Endothelial cell of umbilical vein (primary cell): ENCODE data around the gene FRMD4A. TPM values are rescaled to one million over a fixed set of nuclear protein-coding genes. Genes with fewer than 3 reads are reported as not detected.
"Not testable (repeated sequence)": the region's sequence is repeated elsewhere in the genome, so short reads cannot be mapped to it uniquely, and the experiment has no call there.

Experiments
- BruUV-seq: library from RNA; stranded (reverse); fragments of 400-500 nt; replicated peaks from 2 replicates; lab custom pipeline; 2021; lab: Mats Ljungman, UMichigan
- CTCF ChIA-PET: fragments of 300-600, 350-600 bp; sonication (Branson Sonifier 250); formaldehyde crosslinking; loops from one replicate; lab custom pipeline; 2021; ENCODE audit warnings: antibody characterized with exemption, inconsistent platforms; lab: Charles Lee
- POLR2A ChIA-PET: fragments of 300-600, 350-600 bp; sonication (Branson Sonifier 250); formaldehyde crosslinking; loops from one replicate; lab custom pipeline; 2021; ENCODE audit warnings: antibody characterized with exemption, inconsistent platforms; lab: Charles Lee
- DNase-seq: peaks from one replicate; pipeline ENCODE4 v3.0.0-alpha.2; 2011; ENCODE audit warnings: low read depth, low spot score
- FAIRE-seq: peaks from 2 replicates; lab custom pipeline; 2011; peaks lifted over from hg19 to GRCh38; lab: Jason Lieb, UNC
- H2AFZ ChIP-seq: 2 replicates; pipeline ENCODE4 v1.6.0; 2012; ENCODE audit warnings: low read depth, low read length, control low read depth, inconsistent platforms
- H3K27ac ChIP-seq: 2 replicates; pipeline ENCODE4 v1.5.1; 2011; ENCODE audit warnings: low read depth, mild to moderate bottlenecking, control low read depth, low read length, moderate library complexity; ENCODE audit not compliant: insufficient read depth
- H3K27me3 ChIP-seq, 2 experiments: 2 replicates each; pipeline versions ENCODE4 v1.6.0 to v1.6.1; 2011; ENCODE audit warnings: low read length in 2 of 2, mixed read lengths in 1 of 2; ENCODE audit not compliant: control insufficient read depth in 2 of 2, insufficient read depth in 2 of 2
- H3K36me3 ChIP-seq, 2 experiments: 2 replicates in 1 of 2; 3 replicates in 1 of 2; pipeline ENCODE4 v1.5.1; 2011; ENCODE audit warnings: low read length in 2 of 2, mild to moderate bottlenecking in 1 of 2, moderate library complexity in 1 of 2; ENCODE audit not compliant: control insufficient read depth in 2 of 2, insufficient read depth in 2 of 2; ENCODE audit errors: extremely low read depth in 1 of 2
- H3K4me1 ChIP-seq: 3 replicates; pipeline ENCODE4 v1.5.1; 2011; ENCODE audit warnings: mild to moderate bottlenecking, low read length; ENCODE audit not compliant: control insufficient read depth, insufficient read depth; ENCODE audit errors: extremely low read depth
- H3K4me2 ChIP-seq: 2 replicates; pipeline ENCODE4 v1.6.1; 2011; ENCODE audit warnings: low read length, control low read depth, mixed read lengths; ENCODE audit not compliant: insufficient read depth
- H3K4me3 ChIP-seq, 3 experiments: fragments of 200-600 bp in 1 of 3; sonication (generic), shearing (Covaris generic) in 1 of 3; replicated peaks in 1 of 3; 2 replicates each; pipeline ENCODE4 v1.5.1; 2011 to 2016; ENCODE audit warnings: control low read depth in 3 of 3, low read length in 3 of 3, mild to moderate bottlenecking in 2 of 3, inconsistent platforms in 1 of 3, low read depth in 1 of 3, moderate library complexity in 1 of 3; ENCODE audit not compliant: insufficient read depth in 1 of 3
- H3K79me2 ChIP-seq: 2 replicates; pipeline ENCODE4 v1.6.0; 2012; ENCODE audit warnings: low read length, inconsistent platforms; ENCODE audit not compliant: control insufficient read depth, insufficient read depth
- H3K9ac ChIP-seq: replicated peaks from 2 replicates; pipeline ENCODE3; 2011; ENCODE audit warnings: low read length, control low read depth; ENCODE audit not compliant: insufficient read depth; ENCODE audit errors: extremely low read depth
- H3K9me1 ChIP-seq: replicated peaks from 3 replicates; pipeline ENCODE4 v1.6.0; 2011; ENCODE audit warnings: mild to moderate bottlenecking, low read length; ENCODE audit not compliant: control insufficient read depth, insufficient read depth; ENCODE audit errors: extremely low read depth
- H3K9me3 ChIP-seq: replicated peaks from 2 replicates; pipeline ENCODE4 v1.5.1; 2012; ENCODE audit warnings: low read length, inconsistent platforms; ENCODE audit not compliant: control insufficient read depth, insufficient read depth
- H4K20me1 ChIP-seq: replicated peaks from 2 replicates; pipeline ENCODE3; 2011; ENCODE audit warnings: mild to moderate bottlenecking, low read length; ENCODE audit not compliant: control insufficient read depth, insufficient read depth; ENCODE audit errors: extremely low read depth
- CTCF ChIP-seq, 2 donors: IDR thresholded peaks; 1 replicate in 1 of 2; 2 replicates in 1 of 2; pipeline ENCODE4 v1.5.1; 2011; ENCODE audit warnings: low read length in 2 of 2, mild to moderate bottlenecking in 2 of 2, moderate library complexity in 2 of 2, control low read depth in 1 of 2, inconsistent platforms in 1 of 2, low read depth in 1 of 2; ENCODE audit not compliant: insufficient read depth in 1 of 2; ENCODE audit errors: extremely low read depth in 1 of 2
- EZH2 ChIP-seq: IDR thresholded peaks from 2 replicates; pipeline ENCODE4 v1.6.1; 2012; ENCODE audit warnings: borderline replicate concordance, low read depth, mild to moderate bottlenecking, moderate library complexity, low read length, inconsistent platforms; ENCODE audit not compliant: severe bottlenecking
- FOS ChIP-seq: IDR thresholded peaks from 2 replicates; pipeline ENCODE4 v1.6.1; 2011; ENCODE audit warnings: mild to moderate bottlenecking, low read length, moderate library complexity, borderline replicate concordance; ENCODE audit not compliant: insufficient read depth
- GATA2 ChIP-seq: IDR thresholded peaks from 2 replicates; pipeline ENCODE4 v1.7.0; 2011; ENCODE audit warnings: low read depth, mild to moderate bottlenecking, moderate library complexity, mixed read lengths, low read length; ENCODE audit not compliant: insufficient read length, insufficient read depth
- JUN ChIP-seq: IDR thresholded peaks from 2 replicates; pipeline ENCODE4 v1.6.1; 2011; ENCODE audit warnings: borderline replicate concordance, low read depth; ENCODE audit not compliant: insufficient read length, insufficient read depth
- MAX ChIP-seq: IDR thresholded peaks from 2 replicates; pipeline ENCODE4 v1.6.1; 2011; ENCODE audit not compliant: insufficient read depth, insufficient read length
- MYC ChIP-seq: IDR thresholded peaks from one replicate; pipeline ENCODE4 v1.6.1; 2011; ENCODE audit warnings: mild to moderate bottlenecking, low read depth, low read length
- POLR2A ChIP-seq: IDR thresholded peaks from 2 replicates; pipeline ENCODE4 v1.6.1; 2012; ENCODE audit warnings: low read depth, mild to moderate bottlenecking, control low read depth, low read length
- POLR2AphosphoS5 ChIP-seq: IDR thresholded peaks from 2 replicates; pipeline ENCODE4 v1.6.1; 2012; ENCODE audit warnings: low read depth, mild to moderate bottlenecking, control low read depth, low read length, moderate library complexity; ENCODE audit not compliant: insufficient read depth
- dilution Hi-C: fragments of 300-500 bp; cut with MboI; formaldehyde crosslinking; loops from one replicate; pipeline ENCODE4 v1.15.0; 2019; ENCODE audit warnings: low sequenced_read_pairs; ENCODE audit not compliant: extremely low pct_ligation_motif_present
- intact Hi-C: fragments of 100-400 bp; cut with micrococcal nuclease; formaldehyde crosslinking; loops from one replicate; pipeline ENCODE4 v1.10.0; 2022
- polyA plus RNA-seq, 4 experiments: library from polyadenylated mRNA; depleted of rRNA in 3 of 4; stranded (reverse) in 3 of 4; unstranded in 1 of 4; fragments of >200 nt; gene quantifications; 2 replicates each; pipeline versions ENCODE4 v1.2.1 to v1.2.3, GENCODE V29; 2011 to 2012; ENCODE audit warnings: missing spikeins in 1 of 4
- total RNA-seq: library from RNA; stranded (reverse); gene quantifications from 2 replicates; pipeline ENCODE4 v1.2.3, GENCODE V29; 2021

FRMD4A gene
- total and polyA plus RNA-seq, 2 donors (not counting 3 experiments of a cell fraction or from before 2014, with no cell fraction given), result 123 to 148 TPM

- DNase-seq (no peak), FAIRE-seq (no peak)
- Histone ChIP-seq H3K27ac (no peak overlapping the region), H3K4me3 (no peak overlapping the region), H3K4me1 (peaks cover 42% of the 10 kb centered on the region), H3K36me3 (peaks cover 2 to 6% of the 10 kb centered on the region in 2 experiments), H3K27me3 (no peaks in the 10 kb centered on the region), H3K9ac (no peak overlapping the region), H4K20me1 (no peaks in the 10 kb centered on the region), H2AFZ (no peak overlapping the region), H3K79me2 (peaks cover 56% of the 10 kb centered on the region), H3K9me1 (no peaks in the 10 kb centered on the region), H3K9me3 (no peaks in the 10 kb centered on the region), H3K4me2 (no peak overlapping the region)
- ChIA-PET CTCF (no interaction called here), POLR2A (no interaction called here)
- dilution Hi-C loops, result no loop called here
- no TSS peak for BruUV-seq
- intact Hi-C loops, result loop anchor here (2.0 to 5.0 kb wide), 3 partner anchors 67 to 698 kb away; no protein-coding TSS in a partner anchor
- TF ChIP-seq MAX (no peak), POLR2AphosphoS5 (no peak), GATA2 (no peak), JUN (no peak), POLR2A (no peak), CTCF (IDR thresholded peaks at IDR 0.05; ENCODE audit: extremely low read depth in 1 of 2, insufficient read depth in 1 of 2, low read depth in 1 of 2, low read length in 2 of 2) (no peak), FOS (no peak), EZH2 (no peak), MYC (no peak)
These were observed 551.0 kb downstream of the FRMD4A start for GRCh38 chr10:13779748-13780147.

GRCh38 chr10:13778693-13778960, 552.1 kb downstream of the FRMD4A start:
- Histone ChIP-seq H3K4me1 (peaks cover 49% of the 10 kb centered on the region), H3K79me2 (peaks cover 56% of the 10 kb centered on the region)
- dilution Hi-C loops, POLR2A ChIA-PET, FAIRE-seq, DNase-seq, H3K27me3 ChIP-seq, H3K27ac ChIP-seq, H2AFZ ChIP-seq, H3K9ac ChIP-seq, H3K4me3 ChIP-seq, H3K36me3 ChIP-seq, H3K9me1 ChIP-seq, BruUV-seq, H3K4me2 ChIP-seq, H3K9me3 ChIP-seq, H4K20me1 ChIP-seq, CTCF ChIA-PET: not testable (repeated sequence)
- intact Hi-C loops, result loop anchor here (1.0 to 5.0 kb wide), 5 partner anchors 66 to 406 kb away; no protein-coding TSS in a partner anchor
